ENCODE data around the gene HPCAL1.

The HPCAL1 gene

GRCh38 chr2:10356439-10356811 is 53.7 kb downstream of the HPCAL1 start:
- Histone ChIP-seq H4K20me1 (ENCODE audit: insufficient read depth, low read length, poor library complexity, severe bottlenecking) (no peaks in the 10 kb centered on the region), H3K79me2 (ENCODE audit: insufficient read depth, low read length) (peaks cover 44% of the 10 kb centered on the region; the same call in 1 of the 2 replicates), H3K9me2 (replicated peaks; ENCODE audit: low read depth, low read length) (no peaks in the 10 kb centered on the region), H3K4me1 (ENCODE audit: insufficient read depth, low read length, poor library complexity, severe bottlenecking) (peaks cover 5% of the 10 kb centered on the region), H2AFZ (ENCODE audit: low read length) (no peak overlapping the region), H3K9me3 (ENCODE audit: insufficient read depth, low read depth, low read length) (no peaks in the 10 kb centered on the region), H3K4me3 (ENCODE audit: low read length, poor library complexity, severe bottlenecking) (no peak overlapping the region), H3K27me3 (ENCODE audit: insufficient read depth, low read length, poor library complexity, severe bottlenecking) (no peaks in the 10 kb centered on the region), H3F3A (ENCODE audit: low read depth) (no peaks in the 10 kb centered on the region), H3K4me2 (ENCODE audit: low read depth, low read length, poor library complexity, severe bottlenecking) (no peak overlapping the region), H3K9ac (ENCODE audit: low read depth, low read length, poor library complexity, severe bottlenecking) (no peak overlapping the region), H3K36me3 (ENCODE audit: insufficient read depth, low read length) (peaks cover 24% of the 10 kb centered on the region; the same call in 1 of the 2 replicates)
- TF ChIP-seq CTCF (conservative IDR thresholded peaks at IDR 0.05; ENCODE audit: low read length), result no peak
- no peak for TF ChIP-seq EZH2phosphoT487 (IDR thresholded peaks at IDR 0.05; ENCODE audit: borderline replicate concordance)

- H4K20me1 ChIP-seq (ENCODE audit: insufficient read depth, low read length, poor library complexity, severe bottlenecking), result no peaks in the 10 kb centered on the region
- no peaks in the 10 kb centered on the region for H3K9me2 ChIP-seq (replicated peaks; ENCODE audit: low read depth, low read length)
- H3K27me3 ChIP-seq (ENCODE audit: insufficient read depth, low read length, poor library complexity, severe bottlenecking), result no peaks in the 10 kb centered on the region
- no peak for TF ChIP-seq CTCF (conservative IDR thresholded peaks at IDR 0.05; ENCODE audit: low read length)
- no peak for TF ChIP-seq EZH2phosphoT487 (IDR thresholded peaks at IDR 0.05; ENCODE audit: borderline replicate concordance)
- no peak overlapping the region for H3K4me2 ChIP-seq (ENCODE audit: low read depth, low read length, poor library complexity, severe bottlenecking)
- no peak overlapping the region for H2AFZ ChIP-seq (ENCODE audit: low read length)
- H3F3A ChIP-seq (ENCODE audit: low read depth), result no peaks in the 10 kb centered on the region
- H3K4me3 ChIP-seq (ENCODE audit: low read length, poor library complexity, severe bottlenecking), result no peak overlapping the region
- H3K79me2 ChIP-seq (ENCODE audit: insufficient read depth, low read length), result peaks cover 44% of the 10 kb centered on the region; the same call in 1 of the 2 replicates
- H3K36me3 ChIP-seq (ENCODE audit: insufficient read depth, low read length), result peaks cover 24% of the 10 kb centered on the region; the same call in 1 of the 2 replicates
- H3K9me3 ChIP-seq (ENCODE audit: insufficient read depth, low read depth, low read length), result no peaks in the 10 kb centered on the region
- peaks cover under 1% of the 10 kb centered on the region for H3K4me1 ChIP-seq (ENCODE audit: insufficient read depth, low read length, poor library complexity, severe bottlenecking)
- no peak overlapping the region for H3K9ac ChIP-seq (ENCODE audit: low read depth, low read length, poor library complexity, severe bottlenecking)
Observed at GRCh38 chr2:10357193-10358169, 54.8 kb downstream of the HPCAL1 start.

GRCh38 chr2:10359246-10359645 is 56.5 kb downstream of the HPCAL1 start:
- Histone ChIP-seq H3K9me3 (ENCODE audit: insufficient read depth, low read depth, low read length) (no peaks in the 10 kb centered on the region), H3K27me3 (ENCODE audit: insufficient read depth, low read length, poor library complexity, severe bottlenecking) (no peaks in the 10 kb centered on the region), H3K4me3 (ENCODE audit: low read length, poor library complexity, severe bottlenecking) (no peak overlapping the region), H3F3A (ENCODE audit: low read depth) (no peaks in the 10 kb centered on the region), H3K9ac (ENCODE audit: low read depth, low read length, poor library complexity, severe bottlenecking) (no peak overlapping the region), H3K9me2 (replicated peaks; ENCODE audit: low read depth, low read length) (no peaks in the 10 kb centered on the region), H4K20me1 (ENCODE audit: insufficient read depth, low read length, poor library complexity, severe bottlenecking) (no peaks in the 10 kb centered on the region), H3K36me3 (ENCODE audit: insufficient read depth, low read length) (peaks cover 21% of the 10 kb centered on the region; the same call in 1 of the 2 replicates), H3K79me2 (ENCODE audit: insufficient read depth, low read length) (peaks cover 53% of the 10 kb centered on the region; the same call in 1 of the 2 replicates), H3K4me1 (ENCODE audit: insufficient read depth, low read length, poor library complexity, severe bottlenecking) (no peaks in the 10 kb centered on the region), H2AFZ (ENCODE audit: low read length) (no peak overlapping the region), H3K4me2 (ENCODE audit: low read depth, low read length, poor library complexity, severe bottlenecking) (no peak overlapping the region)
- no peak for TF ChIP-seq CTCF (conservative IDR thresholded peaks at IDR 0.05; ENCODE audit: low read length)
- no peak for TF ChIP-seq EZH2phosphoT487 (IDR thresholded peaks at IDR 0.05; ENCODE audit: borderline replicate concordance)

Measured in Loucy (cell line).